Activated T-cell treated with anti-CD3 and anti-CD28 coated beads, Interleukin-2, amount 50 U/mL, for 24 hours (primary cell): ENCODE measurements around the gene LOXL4.
"Not testable (repeated sequence)": the region's sequence is repeated elsewhere in the genome, so short reads cannot be mapped to it uniquely, and the experiment has no call there.

Experiments
- DNase-seq: peaks from one replicate; pipeline ENCODE4 v3.0.0-alpha.2; 2020
- H3K27ac Mint-ChIP-seq: 2 replicates; pipeline ENCODE4 v1.8.0; 2020; ENCODE audit warnings: mild to moderate bottlenecking, mixed read lengths
- H3K27me3 Mint-ChIP-seq: 2 replicates; pipeline ENCODE4 v1.8.0; 2020; ENCODE audit warnings: mixed read lengths
- H3K36me3 Mint-ChIP-seq: 2 replicates; pipeline ENCODE4 v1.8.0; 2020; ENCODE audit warnings: low read depth, mixed read lengths
- H3K4me1 Mint-ChIP-seq: 2 replicates; pipeline ENCODE4 v1.8.0; 2020; ENCODE audit warnings: low read depth, mixed read lengths
- H3K4me3 Mint-ChIP-seq: 2 replicates; pipeline ENCODE4 v1.8.0; 2020; ENCODE audit warnings: mild to moderate bottlenecking, moderate library complexity, mixed read lengths
- H3K9me3 Mint-ChIP-seq: 2 replicates; pipeline ENCODE4 v1.8.0; 2020; ENCODE audit warnings: mixed read lengths

Gene LOXL4

GRCh38 chr10:98251399-98251798, 16.6 kb downstream of the LOXL4 start:
- H3K36me3 Mint-ChIP-seq: peaks cover 63% of the 10 kb centered on the region
- no peak overlapping the region for H3K4me3 Mint-ChIP-seq
- no peaks in the 10 kb centered on the region for H3K27me3 Mint-ChIP-seq
- no peaks in the 10 kb centered on the region for H3K4me1 Mint-ChIP-seq
- no peak overlapping the region for H3K27ac Mint-ChIP-seq
- H3K9me3 Mint-ChIP-seq: no peaks in the 10 kb centered on the region
- DNase-seq: no peak

GRCh38 chr10:98249134-98249533, 18.9 kb downstream of the LOXL4 start:
- Mint-ChIP-seq H3K36me3 (peaks cover 72% of the 10 kb centered on the region), H3K9me3 (no peaks in the 10 kb centered on the region), H3K4me3 (no peak overlapping the region), H3K27ac (no peak overlapping the region), H3K27me3 (no peaks in the 10 kb centered on the region), H3K4me1 (no peaks in the 10 kb centered on the region)
- DNase-seq: no peak

- no peak for DNase-seq
- no peak overlapping the region for H3K27ac Mint-ChIP-seq
- H3K4me1 Mint-ChIP-seq: no peaks in the 10 kb centered on the region
- no peaks in the 10 kb centered on the region for H3K27me3 Mint-ChIP-seq
- no peaks in the 10 kb centered on the region for H3K9me3 Mint-ChIP-seq
- peaks cover 82% of the 10 kb centered on the region for H3K36me3 Mint-ChIP-seq
- H3K4me3 Mint-ChIP-seq: no peak overlapping the region
These were observed 20.0 kb downstream of the LOXL4 start for GRCh38 chr10:98248018-98248417.

DNA sequence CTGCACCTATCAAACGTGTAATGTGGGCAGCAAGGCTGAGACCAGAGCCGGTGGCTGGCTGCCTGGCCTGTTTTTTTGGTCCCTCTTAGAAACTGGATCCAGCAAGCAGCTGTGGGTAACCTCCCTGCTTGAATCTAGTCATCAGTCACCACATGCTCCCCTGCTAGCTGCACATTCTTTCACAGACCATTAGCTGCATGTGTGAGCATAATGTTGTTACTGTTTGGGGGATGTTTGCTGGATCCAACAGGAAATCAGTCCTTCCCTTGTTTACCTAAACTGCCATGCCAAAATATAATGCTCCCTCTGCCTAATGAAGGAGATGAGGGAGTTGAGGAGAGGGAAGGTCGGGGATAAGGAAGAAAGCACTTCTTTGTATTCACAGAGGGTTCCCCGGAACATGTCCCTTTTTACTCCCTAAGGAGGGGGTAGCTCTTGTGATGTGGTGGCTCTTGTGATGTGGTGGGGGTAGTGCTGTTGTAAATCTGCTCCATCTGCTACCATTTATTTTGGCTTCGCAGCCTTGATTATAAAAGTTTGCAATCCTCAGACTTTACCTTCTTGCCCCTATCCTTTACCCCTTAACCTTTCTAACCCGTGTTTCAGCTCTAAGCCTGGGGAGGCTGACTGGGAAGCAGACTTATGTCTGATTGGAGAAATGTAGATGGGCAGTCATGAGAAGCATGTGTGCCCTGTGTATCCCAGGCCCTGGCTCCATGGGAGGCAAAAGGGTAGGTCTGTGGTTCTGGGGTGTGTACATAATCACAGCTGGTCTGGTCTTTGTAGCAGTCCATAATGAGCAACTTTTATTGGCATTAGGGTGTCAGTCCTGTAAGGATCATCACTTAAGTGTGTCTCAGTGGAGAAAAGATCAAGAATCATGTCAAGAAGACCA, 20.8 kb downstream of the LOXL4 start:
- no peaks in the 10 kb centered on the region for H3K4me1 Mint-ChIP-seq
- H3K9me3 Mint-ChIP-seq: no peaks in the 10 kb centered on the region
- no peak overlapping the region for H3K27ac Mint-ChIP-seq
- H3K27me3 Mint-ChIP-seq: no peaks in the 10 kb centered on the region
- H3K4me3 Mint-ChIP-seq: no peak overlapping the region
- peaks cover 90% of the 10 kb centered on the region for H3K36me3 Mint-ChIP-seq
- DNase-seq: no peak

GRCh38 chr10:98244586-98244985, 23.4 kb downstream of the LOXL4 start:
- no peaks in the 10 kb centered on the region for H3K9me3 Mint-ChIP-seq
- no peak overlapping the region for H3K4me3 Mint-ChIP-seq
- peaks cover 95% of the 10 kb centered on the region for H3K36me3 Mint-ChIP-seq
- no peak for DNase-seq
- no peaks in the 10 kb centered on the region for H3K27me3 Mint-ChIP-seq
- H3K27ac Mint-ChIP-seq: no peak overlapping the region
- no peaks in the 10 kb centered on the region for H3K4me1 Mint-ChIP-seq

DNA sequence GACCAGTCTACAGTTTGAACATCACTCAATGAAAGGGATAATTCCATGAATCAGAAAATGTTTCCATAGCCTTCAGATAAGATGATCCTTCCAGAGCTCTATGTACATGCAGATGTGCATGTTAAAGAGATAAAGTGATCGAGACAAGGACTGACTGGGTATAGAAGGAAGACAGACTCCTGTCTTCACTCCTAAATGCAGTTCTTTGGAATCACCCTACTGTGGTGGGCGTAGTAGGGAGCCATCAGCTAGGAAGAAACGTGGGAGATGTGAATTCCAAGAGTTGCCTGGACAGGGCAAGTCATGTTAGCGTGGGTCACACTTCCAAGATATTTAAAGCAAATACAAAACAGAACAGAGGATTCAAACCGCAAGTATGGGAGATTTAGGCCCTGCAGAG, 23.9 kb downstream of the LOXL4 start:
- H3K9me3 Mint-ChIP-seq: no peaks in the 10 kb centered on the region
- H3K4me3 Mint-ChIP-seq: no peak overlapping the region
- no peak overlapping the region for H3K27ac Mint-ChIP-seq
- no peak for DNase-seq
- H3K27me3 Mint-ChIP-seq: no peaks in the 10 kb centered on the region
- H3K36me3 Mint-ChIP-seq: peaks cover 94% of the 10 kb centered on the region
- no peaks in the 10 kb centered on the region for H3K4me1 Mint-ChIP-seq

GRCh38 chr10:98242823-98243222, 25.2 kb downstream of the LOXL4 start:
- H3K27me3 Mint-ChIP-seq: no peaks in the 10 kb centered on the region
- peaks cover 94% of the 10 kb centered on the region for H3K36me3 Mint-ChIP-seq
- H3K4me3 Mint-ChIP-seq: no peak overlapping the region
- no peaks in the 10 kb centered on the region for H3K9me3 Mint-ChIP-seq
- no peak for DNase-seq
- H3K4me1 Mint-ChIP-seq: no peaks in the 10 kb centered on the region
- H3K27ac Mint-ChIP-seq: no peak overlapping the region

DNA sequence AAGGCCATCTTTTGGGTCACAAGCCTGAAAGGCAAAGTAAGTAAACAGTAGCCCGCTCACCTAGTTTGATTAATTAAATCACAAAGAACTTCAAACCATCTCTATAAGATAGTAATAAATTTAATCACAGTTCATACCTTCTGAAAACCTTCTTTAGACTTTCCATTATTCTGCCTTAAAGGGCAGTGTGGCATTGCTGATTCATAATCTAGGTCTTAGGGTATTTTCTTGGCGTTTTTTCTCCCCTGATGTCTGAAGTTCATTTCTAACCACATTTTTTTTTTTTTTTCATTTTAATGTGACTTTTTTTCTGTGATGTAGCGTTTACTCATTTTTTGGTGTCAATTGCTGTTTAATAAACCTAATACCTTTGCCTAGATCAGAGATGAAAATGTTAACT, 27.5 kb downstream of the LOXL4 start:
- Mint-ChIP-seq H3K4me3 (no peak overlapping the region), H3K27ac (no peak overlapping the region), H3K4me1 (peaks cover 5% of the 10 kb centered on the region), H3K36me3 (peaks cover 95% of the 10 kb centered on the region), H3K27me3 (no peaks in the 10 kb centered on the region), H3K9me3 (no peaks in the 10 kb centered on the region)
- no peak for DNase-seq

GRCh38 chr10:98238391-98238790, 29.6 kb downstream of the LOXL4 start:
- DNase-seq: no peak

DNA sequence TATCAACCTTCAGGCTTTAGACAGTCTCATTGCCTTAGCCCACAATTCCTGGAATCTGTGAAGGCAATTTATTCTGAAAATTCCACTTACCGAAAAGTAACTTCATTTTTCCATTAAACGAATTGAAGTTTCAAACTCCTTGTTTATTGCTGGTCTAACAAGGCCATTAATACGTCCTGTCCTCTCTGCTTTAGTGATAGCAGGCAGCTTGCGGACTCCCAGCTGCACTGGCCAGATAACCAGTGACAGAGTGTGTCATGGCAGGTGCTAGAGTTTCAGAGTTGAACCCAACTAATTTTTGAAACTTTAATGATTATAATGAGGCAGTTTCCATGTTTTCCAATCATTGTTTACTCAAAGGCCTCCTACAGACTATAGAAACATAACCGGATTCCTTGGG, 31.1 kb downstream of the LOXL4 start:
- no peak overlapping the region for H3K4me3 Mint-ChIP-seq
- DNase-seq: no peak
- H3K4me1 Mint-ChIP-seq: peaks cover 5% of the 10 kb centered on the region
- H3K9me3 Mint-ChIP-seq: no peaks in the 10 kb centered on the region
- peaks cover 90% of the 10 kb centered on the region for H3K36me3 Mint-ChIP-seq
- H3K27ac Mint-ChIP-seq: no peak overlapping the region
- no peaks in the 10 kb centered on the region for H3K27me3 Mint-ChIP-seq

More at GRCh38 chr10:98238391-98238790, 29.6 kb downstream of the LOXL4 start:
- H3K36me3 Mint-ChIP-seq: peaks cover 91% of the 10 kb centered on the region
- peaks cover 5% of the 10 kb centered on the region for H3K4me1 Mint-ChIP-seq
- H3K27me3 Mint-ChIP-seq: no peaks in the 10 kb centered on the region
- H3K4me3 Mint-ChIP-seq: no peak overlapping the region
- H3K9me3 Mint-ChIP-seq: no peaks in the 10 kb centered on the region
- H3K27ac Mint-ChIP-seq: no peak overlapping the region

DNA sequence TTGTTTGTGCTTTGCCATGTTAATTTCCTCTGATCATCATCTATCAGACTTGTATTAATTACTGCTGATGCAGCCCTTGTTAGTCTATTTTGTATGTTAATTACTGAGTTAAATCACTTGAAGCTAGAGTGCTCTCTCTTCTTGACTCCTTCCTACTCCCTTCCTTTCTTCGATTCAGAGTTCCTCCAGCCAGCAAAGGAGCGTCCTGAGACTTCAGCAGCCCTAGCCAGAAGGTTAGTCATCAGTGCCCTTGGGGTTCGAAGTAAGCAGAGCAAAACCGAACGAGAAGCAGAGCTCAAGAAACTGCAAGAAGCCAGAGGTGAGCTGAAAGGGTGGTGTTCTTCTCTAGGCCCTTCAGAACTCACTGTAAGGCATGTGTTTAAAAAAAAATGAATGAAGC, 32.1 kb downstream of the LOXL4 start:
- no peak for DNase-seq
- Mint-ChIP-seq H3K27ac (peak overlapping the region; percentile 1), H3K4me1 (peaks cover 5% of the 10 kb centered on the region), H3K27me3 (no peaks in the 10 kb centered on the region), H3K4me3 (no peak overlapping the region), H3K36me3 (peaks cover 90% of the 10 kb centered on the region), H3K9me3 (no peaks in the 10 kb centered on the region)

- Mint-ChIP-seq H3K36me3 (peaks cover 77% of the 10 kb centered on the region), H3K27me3 (no peaks in the 10 kb centered on the region), H3K4me3 (no peak overlapping the region), H3K27ac (no peak overlapping the region), H3K4me1 (peaks cover 16% of the 10 kb centered on the region), H3K9me3 (no peaks in the 10 kb centered on the region)
- no peak for DNase-seq
These were observed 36.6 kb downstream of the LOXL4 start for GRCh38 chr10:98231417-98231816.

DNA sequence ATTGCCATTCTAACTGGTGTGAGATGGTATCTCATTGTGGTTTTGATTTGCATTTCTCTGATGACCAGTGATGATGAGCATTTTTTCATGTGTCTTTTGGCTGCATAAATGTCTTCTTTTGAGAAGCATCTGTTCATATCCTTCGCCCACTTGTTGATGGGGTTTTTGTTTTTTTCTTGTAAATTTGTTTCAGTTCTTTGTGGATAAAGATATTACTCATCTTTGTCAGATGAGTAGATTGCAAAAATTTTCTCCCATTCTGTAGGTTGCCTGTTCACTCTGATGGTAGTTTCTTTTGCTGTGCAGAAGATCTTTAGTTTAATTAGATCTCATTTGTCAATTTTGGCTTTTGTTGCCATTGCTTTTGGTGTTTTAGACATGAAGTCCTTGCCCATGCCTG, 39.7 kb downstream of the LOXL4 start:
- H3K27me3 Mint-ChIP-seq, H3K9me3 Mint-ChIP-seq, H3K4me3 Mint-ChIP-seq, DNase-seq: not testable (repeated sequence)
- Mint-ChIP-seq H3K27ac (peak overlapping the region; percentile 50), H3K4me1 (peaks cover 23% of the 10 kb centered on the region), H3K36me3 (peaks cover 75% of the 10 kb centered on the region)

DNA sequence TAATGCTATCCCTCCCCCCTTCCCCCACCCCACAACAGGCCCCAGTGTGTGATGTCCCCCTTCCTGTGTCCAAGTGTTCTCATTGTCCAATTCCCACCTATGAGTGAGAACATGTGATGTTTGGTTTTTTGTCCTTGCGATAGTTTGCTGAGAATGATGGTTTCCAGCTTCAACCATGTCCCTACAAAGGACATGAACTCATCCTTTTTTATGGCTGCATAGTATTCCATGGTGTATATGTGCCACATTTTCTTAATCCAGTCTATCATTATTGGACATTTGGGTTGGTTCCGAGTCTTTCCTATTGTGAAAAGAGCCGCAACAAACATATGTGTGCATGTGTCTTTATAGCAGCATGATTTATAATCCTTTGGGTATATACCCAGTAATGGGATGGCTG, 40.3 kb downstream of the LOXL4 start:
- peaks cover 72% of the 10 kb centered on the region for H3K36me3 Mint-ChIP-seq
- H3K9me3 Mint-ChIP-seq, H3K27ac Mint-ChIP-seq, DNase-seq, H3K4me3 Mint-ChIP-seq, H3K27me3 Mint-ChIP-seq: not testable (repeated sequence)
- peaks cover 23% of the 10 kb centered on the region for H3K4me1 Mint-ChIP-seq

DNA sequence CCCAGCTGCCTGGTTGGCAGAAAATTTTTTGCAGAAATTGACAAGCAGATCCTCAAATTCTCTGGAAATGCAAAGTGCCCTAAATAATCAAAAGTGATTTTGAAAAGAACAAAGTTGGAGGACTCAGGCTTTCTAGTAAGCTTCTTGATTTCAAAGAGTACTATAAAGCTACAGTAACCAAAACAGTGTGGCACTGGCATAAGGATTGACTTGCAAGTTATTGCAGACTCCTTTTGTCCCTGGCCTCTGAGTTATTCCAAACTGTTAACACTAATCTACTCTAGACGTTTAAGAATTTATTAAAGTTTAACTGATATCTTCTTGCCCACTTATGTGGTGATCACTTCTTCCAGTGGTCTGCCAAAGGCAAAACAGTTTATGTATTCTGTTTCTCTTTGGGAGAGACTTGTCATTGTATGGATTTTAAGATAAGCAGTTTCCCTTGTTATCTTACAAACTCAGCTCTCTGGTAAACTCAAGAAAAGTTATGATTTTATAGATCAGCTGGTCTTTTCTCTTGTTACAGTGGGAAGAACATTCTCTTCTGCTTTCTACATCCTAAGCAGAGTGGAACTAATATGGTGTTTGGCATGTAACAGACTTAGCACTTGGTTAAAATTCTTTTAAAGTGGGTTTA, 41.4 kb downstream of the LOXL4 start:
- no peak overlapping the region for H3K27ac Mint-ChIP-seq
- no peak overlapping the region for H3K4me3 Mint-ChIP-seq
- H3K9me3 Mint-ChIP-seq: peaks cover 5% of the 10 kb centered on the region
- H3K36me3 Mint-ChIP-seq: peaks cover 67% of the 10 kb centered on the region
- DNase-seq: no peak
- H3K27me3 Mint-ChIP-seq: no peaks in the 10 kb centered on the region
- peaks cover 23% of the 10 kb centered on the region for H3K4me1 Mint-ChIP-seq
